Effector memory CD8-positive, alpha-beta T cell (primary cell): ENCODE data around the gene GABRB1.

ENCODE experiments used
- ATAC-seq: fragments of 150-1000 bp; cut with Tn5 transposase; replicated peaks from 2 replicates; pipeline ENCODE4 v1.10.0; 2021; ENCODE audit warnings: mild to moderate bottlenecking, moderate library complexity
- DNase-seq, 3 experiments: peaks; one replicate each; pipeline ENCODE4 v3.0.0; 2021
- H3K27ac Mint-ChIP-seq, 2 donors: one replicate each; pipeline ENCODE4 v1.8.0; 2022; ENCODE audit warnings: mild to moderate bottlenecking in 2 of 2, mixed read lengths in 2 of 2, moderate library complexity in 2 of 2
- H3K27me3 Mint-ChIP-seq, 2 donors: one replicate each; pipeline ENCODE4 v1.8.0; 2022; ENCODE audit warnings: mixed read lengths in 2 of 2
- H3K36me3 Mint-ChIP-seq: one replicate; pipeline ENCODE4 v1.8.0; 2022; ENCODE audit warnings: mild to moderate bottlenecking, moderate library complexity, mixed read lengths; ENCODE audit not compliant: insufficient read depth
- H3K4me1 Mint-ChIP-seq, 2 donors: one replicate each; pipeline ENCODE4 v1.8.0; 2022; ENCODE audit warnings: low read depth in 2 of 2, mixed read lengths in 2 of 2
- H3K4me3 Mint-ChIP-seq, 2 donors: one replicate each; pipeline ENCODE4 v1.8.0; 2022; ENCODE audit warnings: mild to moderate bottlenecking in 2 of 2, mixed read lengths in 2 of 2, moderate library complexity in 2 of 2
- H3K9me3 Mint-ChIP-seq, 2 donors: one replicate each; pipeline ENCODE4 v1.8.0; 2022; ENCODE audit warnings: mixed read lengths in 2 of 2

GABRB1 gene

GRCh38 chr4:47160095-47160494 is 128.7 kb downstream of the GABRB1 start:
- Mint-ChIP-seq H3K4me1 (no peaks in the 10 kb centered on the region), H3K36me3 (no peaks in the 10 kb centered on the region), H3K27me3 (peaks cover 0 to 6% of the 10 kb centered on the region in 2 donors), H3K4me3 (no peak overlapping the region), H3K27ac (no peak overlapping the region), H3K9me3 (no peaks in the 10 kb centered on the region)
- no peak for DNase-seq
- no peak for ATAC-seq

- no peak overlapping the region for H3K27ac Mint-ChIP-seq
- H3K9me3 Mint-ChIP-seq: no peaks in the 10 kb centered on the region
- no peaks in the 10 kb centered on the region for H3K36me3 Mint-ChIP-seq
- H3K27me3 Mint-ChIP-seq: no peaks in the 10 kb centered on the region
- H3K4me3 Mint-ChIP-seq: no peak overlapping the region
- no peak for ATAC-seq
- no peaks in the 10 kb centered on the region for H3K4me1 Mint-ChIP-seq
- DNase-seq: no peak
Observed at GRCh38 chr4:47167081-47168035, 136.0 kb downstream of the GABRB1 start.

- Mint-ChIP-seq H3K4me1 (no peaks in the 10 kb centered on the region), H3K27me3 (peaks cover 9 to 14% of the 10 kb centered on the region in 2 donors), H3K36me3 (no peaks in the 10 kb centered on the region), H3K27ac (no peak overlapping the region), H3K4me3 (no peak overlapping the region), H3K9me3 (no peaks in the 10 kb centered on the region)
- DNase-seq (no peak), ATAC-seq (no peak)
Observed at GRCh38 chr4:47184083-47184482, 152.7 kb downstream of the GABRB1 start.

- Mint-ChIP-seq H3K36me3 (no peaks in the 10 kb centered on the region), H3K27ac (no peak overlapping the region), H3K9me3 (no peaks in the 10 kb centered on the region), H3K4me1 (no peaks in the 10 kb centered on the region), H3K4me3 (no peak overlapping the region), H3K27me3 (peaks cover 9 to 14% of the 10 kb centered on the region in 2 donors)
- no peak for DNase-seq
- ATAC-seq: no peak
Observed at GRCh38 chr4:47185761-47186160, 154.4 kb downstream of the GABRB1 start.

GRCh38 chr4:47187608-47188007 is 156.2 kb downstream of the GABRB1 start:
- Mint-ChIP-seq H3K27ac (no peak overlapping the region), H3K9me3 (no peaks in the 10 kb centered on the region), H3K4me3 (no peak overlapping the region), H3K27me3 (peaks cover 9 to 21% of the 10 kb centered on the region in 2 donors), H3K36me3 (no peaks in the 10 kb centered on the region), H3K4me1 (no peaks in the 10 kb centered on the region)
- DNase-seq (no peak), ATAC-seq (no peak)

GRCh38 chr4:47193179-47193578 is 161.8 kb downstream of the GABRB1 start:
- no peak for DNase-seq
- ATAC-seq: no peak
- no peaks in the 10 kb centered on the region for H3K36me3 Mint-ChIP-seq
- H3K27ac Mint-ChIP-seq: no peak overlapping the region
- H3K9me3 Mint-ChIP-seq: no peaks in the 10 kb centered on the region
- H3K4me1 Mint-ChIP-seq: no peaks in the 10 kb centered on the region
- H3K4me3 Mint-ChIP-seq: no peak overlapping the region
- H3K27me3 Mint-ChIP-seq: peaks cover 0 to 7% of the 10 kb centered on the region in 2 donors

- Mint-ChIP-seq H3K27ac (no peak overlapping the region), H3K4me3 (no peak overlapping the region), H3K36me3 (no peaks in the 10 kb centered on the region), H3K27me3 (peaks cover 6 to 7% of the 10 kb centered on the region in 2 donors), H3K9me3 (no peaks in the 10 kb centered on the region), H3K4me1 (no peaks in the 10 kb centered on the region)
- ATAC-seq (no peak), DNase-seq (no peak)
Observed at GRCh38 chr4:47194036-47194737, 162.8 kb downstream of the GABRB1 start.

- ATAC-seq: no peak
- peaks cover 7 to 12% of the 10 kb centered on the region in 2 donors for H3K27me3 Mint-ChIP-seq
- H3K27ac Mint-ChIP-seq: no peak overlapping the region
- no peak overlapping the region for H3K4me3 Mint-ChIP-seq
- no peaks in the 10 kb centered on the region for H3K4me1 Mint-ChIP-seq
- H3K36me3 Mint-ChIP-seq: no peaks in the 10 kb centered on the region
- no peak for DNase-seq
- no peaks in the 10 kb centered on the region for H3K9me3 Mint-ChIP-seq
Observed at GRCh38 chr4:47195706-47196105, 164.3 kb downstream of the GABRB1 start.

GRCh38 chr4:47198791-47199190 is 167.4 kb downstream of the GABRB1 start:
- Mint-ChIP-seq H3K9me3 (peaks cover 0 to 2% of the 10 kb centered on the region in 2 donors), H3K36me3 (no peaks in the 10 kb centered on the region), H3K4me1 (no peaks in the 10 kb centered on the region), H3K27ac (no peak overlapping the region), H3K27me3 (peaks cover 0 to 12% of the 10 kb centered on the region in 2 donors), H3K4me3 (no peak overlapping the region)
- DNase-seq: no peak
- ATAC-seq: no peak

- H3K27ac Mint-ChIP-seq: no peak overlapping the region
- no peak for DNase-seq
- H3K4me3 Mint-ChIP-seq: no peak overlapping the region
- no peak for ATAC-seq
- H3K4me1 Mint-ChIP-seq: no peaks in the 10 kb centered on the region
- no peaks in the 10 kb centered on the region for H3K36me3 Mint-ChIP-seq
- H3K27me3 Mint-ChIP-seq: peaks cover 7 to 17% of the 10 kb centered on the region in 2 donors
- peaks cover 0 to 2% of the 10 kb centered on the region in 2 donors for H3K9me3 Mint-ChIP-seq
Observed at GRCh38 chr4:47203593-47203992, 172.2 kb downstream of the GABRB1 start.

- ATAC-seq (no peak), DNase-seq (no peak)
- no peaks in the 10 kb centered on the region for H3K36me3 Mint-ChIP-seq
- no peak overlapping the region for H3K27ac Mint-ChIP-seq
- no peaks in the 10 kb centered on the region for H3K4me1 Mint-ChIP-seq
- H3K9me3 Mint-ChIP-seq: no peaks in the 10 kb centered on the region
- H3K27me3 Mint-ChIP-seq: peaks cover 7 to 12% of the 10 kb centered on the region in 2 donors
- no peak overlapping the region for H3K4me3 Mint-ChIP-seq
Observed at GRCh38 chr4:47207555-47207954, 176.2 kb downstream of the GABRB1 start.

- H3K4me3 Mint-ChIP-seq: no peak overlapping the region
- ATAC-seq (no peak), DNase-seq (no peak)
- H3K27ac Mint-ChIP-seq: no peak overlapping the region
- no peaks in the 10 kb centered on the region for H3K36me3 Mint-ChIP-seq
- no peaks in the 10 kb centered on the region for H3K9me3 Mint-ChIP-seq
- H3K27me3 Mint-ChIP-seq: peaks cover 7% of the 10 kb centered on the region in 2 donors
- no peaks in the 10 kb centered on the region for H3K4me1 Mint-ChIP-seq
Observed at GRCh38 chr4:47209833-47210232, 178.5 kb downstream of the GABRB1 start.

- no peaks in the 10 kb centered on the region for H3K9me3 Mint-ChIP-seq
- no peaks in the 10 kb centered on the region for H3K4me1 Mint-ChIP-seq
- ATAC-seq (no peak), DNase-seq (no peak)
- no peaks in the 10 kb centered on the region for H3K36me3 Mint-ChIP-seq
- peaks cover 7% of the 10 kb centered on the region in 2 donors for H3K27me3 Mint-ChIP-seq
- H3K27ac Mint-ChIP-seq: no peak overlapping the region
- H3K4me3 Mint-ChIP-seq: no peak overlapping the region
Observed at GRCh38 chr4:47210828-47211227, 179.5 kb downstream of the GABRB1 start.

GRCh38 chr4:47213106-47213505 is 181.7 kb downstream of the GABRB1 start:
- no peak for DNase-seq
- no peak for ATAC-seq
- H3K36me3 Mint-ChIP-seq: no peaks in the 10 kb centered on the region

More at GRCh38 chr4:47213106-47213505, 181.7 kb downstream of the GABRB1 start:
- H3K4me1 Mint-ChIP-seq: no peaks in the 10 kb centered on the region
- H3K9me3 Mint-ChIP-seq: no peaks in the 10 kb centered on the region
- no peak overlapping the region for H3K4me3 Mint-ChIP-seq
- no peak overlapping the region for H3K27ac Mint-ChIP-seq
- H3K27me3 Mint-ChIP-seq: peaks cover 6 to 7% of the 10 kb centered on the region in 2 donors
